GM19395 (cell line): ENCODE results near the gene PGAM5.

Experiments
- ATAC-seq: cut with Tn5 transposase; IDR thresholded peaks from one replicate; pipeline ENCODE4 v1.9.1; 2021; ENCODE audit warnings: mild to moderate bottlenecking, moderate library complexity; ENCODE audit not compliant: unreplicated experiment

Gene PGAM5

DNA sequence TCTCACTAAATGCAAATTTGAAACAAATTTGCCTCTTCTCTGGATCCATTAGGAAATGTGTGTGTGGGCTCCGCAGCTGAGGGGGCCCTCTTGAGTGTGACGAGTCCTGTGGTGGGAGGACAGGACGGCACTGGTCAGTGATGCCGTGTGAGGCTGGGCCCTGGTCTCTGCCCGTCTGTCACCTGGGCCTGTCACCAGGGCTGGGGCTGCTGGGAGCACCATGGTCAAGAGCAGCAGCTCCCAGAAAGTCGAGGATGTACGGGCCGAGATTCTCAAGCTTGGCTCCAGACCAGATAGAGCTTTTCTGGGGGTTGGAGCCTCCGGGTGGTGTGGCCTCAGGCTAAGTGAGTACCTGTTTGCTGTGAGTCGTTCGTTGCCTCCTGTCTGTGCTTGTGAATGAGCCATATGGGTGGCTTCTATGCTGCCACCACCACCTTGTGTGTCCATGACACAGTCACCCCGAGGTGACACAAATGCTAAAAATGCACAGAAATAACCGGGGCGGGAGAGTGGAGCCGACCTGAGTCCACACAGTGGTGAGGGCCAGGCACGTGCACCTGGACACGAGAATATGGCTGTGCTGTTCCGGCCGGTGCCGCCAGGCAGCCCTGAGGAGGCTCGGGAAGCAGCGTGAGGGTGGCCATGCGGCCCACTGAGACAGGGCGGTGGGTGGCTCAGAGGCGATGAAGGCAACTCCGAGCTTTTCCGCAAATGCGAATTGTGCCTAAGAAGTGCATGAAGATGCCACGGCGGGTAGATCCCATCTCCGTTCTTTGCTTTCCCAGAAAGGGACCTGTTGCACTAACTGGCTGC lies 8.7 kb downstream of the PGAM5 start:
- ATAC-seq, result no peak

DNA sequence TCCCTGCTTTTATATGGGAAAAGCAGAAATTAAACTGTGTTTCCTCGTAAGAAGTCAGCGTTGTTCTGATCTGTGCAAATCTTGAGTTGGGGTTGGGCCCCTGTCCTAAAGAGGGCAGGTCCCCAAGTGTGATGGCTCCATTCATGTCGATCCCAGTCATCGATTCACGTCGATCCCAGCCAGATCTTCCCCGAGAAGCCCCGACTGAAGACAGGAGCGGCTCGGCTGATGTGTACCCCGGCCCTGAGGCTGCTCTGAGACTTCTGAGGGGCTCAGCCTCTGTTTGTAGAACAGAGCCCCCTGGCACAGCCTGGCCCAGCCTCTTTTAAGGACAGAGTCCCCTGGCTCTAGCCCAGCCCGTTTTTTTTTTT lies 9.3 kb downstream of the PGAM5 start:
- no peak for ATAC-seq

- no peak for ATAC-seq
Measured at GRCh38 chr12:132720606-132721345, 10.1 kb downstream of the PGAM5 start.

GRCh38 chr12:132723015-132723763 lies 12.5 kb downstream of the PGAM5 start:
- no peak for ATAC-seq

DNA sequence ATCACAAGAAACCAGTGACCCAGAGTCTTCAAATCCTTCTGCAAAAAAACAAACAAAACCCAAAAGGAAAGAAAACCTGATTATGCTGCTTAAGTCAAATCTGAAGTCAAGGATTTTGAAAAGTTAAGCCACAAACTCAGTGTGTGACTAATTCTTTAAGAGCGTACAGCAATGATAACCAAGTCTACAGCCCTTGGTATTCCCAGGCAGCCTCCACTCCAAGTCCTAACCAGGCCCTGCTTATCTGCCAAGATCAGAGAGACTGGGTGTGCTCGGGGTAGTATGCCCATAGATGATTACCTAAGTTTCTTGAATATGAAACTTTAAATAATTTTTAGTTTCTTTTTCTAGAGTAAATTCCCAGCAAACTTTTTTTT lies 13.1 kb downstream of the PGAM5 start:
- no peak for ATAC-seq

DNA sequence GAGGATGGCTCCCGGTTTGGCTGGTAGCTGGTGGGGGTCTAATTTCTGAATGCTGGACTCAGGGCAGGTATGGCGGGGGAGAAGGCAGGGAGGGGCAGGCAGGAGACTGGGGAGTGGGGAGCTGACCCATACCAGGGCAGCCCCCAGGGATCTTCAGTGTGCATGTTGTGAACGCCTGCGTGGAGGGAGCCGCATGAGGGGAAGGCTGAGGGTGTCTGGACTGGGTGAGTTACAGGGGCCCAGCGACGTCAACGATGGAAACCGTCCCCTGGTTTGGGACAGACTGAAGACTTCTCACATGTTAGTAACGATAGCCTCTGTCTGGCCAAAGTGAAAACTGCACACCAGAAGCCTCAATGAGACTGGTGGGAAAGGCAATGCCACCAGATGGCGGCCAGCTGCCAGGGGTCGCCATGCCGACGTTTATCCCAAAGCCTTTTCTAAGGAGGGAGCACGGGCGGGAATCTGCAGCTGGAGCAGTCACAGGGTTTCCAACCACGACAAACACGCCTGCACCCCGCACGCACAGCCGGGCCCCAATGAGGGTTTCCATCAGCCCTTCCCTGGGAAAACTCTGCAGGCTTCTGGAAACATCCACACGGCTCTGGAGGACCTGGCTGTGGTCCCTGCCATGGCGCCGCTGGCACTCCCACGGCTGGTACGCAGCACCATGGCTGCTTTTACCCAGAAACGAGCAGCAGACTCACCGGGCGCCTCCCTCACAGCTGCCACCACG lies 14.0 kb downstream of the PGAM5 start:
- ATAC-seq, result no peak

GRCh38 chr12:132726386-132726785 lies 15.7 kb downstream of the PGAM5 start:
- no peak for ATAC-seq

GRCh38 chr12:132727091-132727794 lies 16.6 kb downstream of the PGAM5 start:
- no peak for ATAC-seq

DNA sequence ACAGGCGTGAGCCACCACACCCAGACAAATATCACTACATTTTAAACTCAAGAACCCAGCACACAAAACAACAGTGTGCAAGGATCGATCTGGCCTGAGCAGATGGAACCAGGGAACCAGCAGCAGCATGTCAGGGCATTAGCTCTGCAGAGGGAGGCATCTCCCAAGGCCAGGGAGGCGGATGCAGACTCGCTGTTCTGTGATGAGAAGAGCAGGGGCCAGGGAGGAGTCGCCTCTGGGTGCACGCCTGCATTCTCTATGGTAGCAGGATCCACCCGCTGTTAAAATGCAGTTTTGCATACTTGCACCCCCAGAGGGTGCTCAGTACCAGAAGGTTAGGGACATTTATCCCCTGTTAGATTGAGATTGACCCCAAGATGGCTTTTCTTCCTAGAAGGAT lies 17.9 kb downstream of the PGAM5 start:
- ATAC-seq, result no peak

GRCh38 chr12:132729541-132730320 lies 19.1 kb downstream of the PGAM5 start:
- no peak for ATAC-seq

GRCh38 chr12:132730353-132730752 lies 19.7 kb downstream of the PGAM5 start:
- ATAC-seq, result no peak

GRCh38 chr12:132731574-132731973 lies 20.9 kb downstream of the PGAM5 start:
- no peak for ATAC-seq

- ATAC-seq, result no peak
Measured at GRCh38 chr12:132734206-132734605, 23.6 kb downstream of the PGAM5 start.

GRCh38 chr12:132735496-132735895 lies 24.9 kb downstream of the PGAM5 start:
- ATAC-seq, result no peak

GRCh38 chr12:132736378-132736777 lies 25.7 kb downstream of the PGAM5 start:
- ATAC-seq, result no peak

GRCh38 chr12:132736913-132737312 lies 26.3 kb downstream of the PGAM5 start:
- ATAC-seq, result no peak

- ATAC-seq, result no peak
Measured at GRCh38 chr12:132739600-132740312, 29.1 kb downstream of the PGAM5 start.

DNA sequence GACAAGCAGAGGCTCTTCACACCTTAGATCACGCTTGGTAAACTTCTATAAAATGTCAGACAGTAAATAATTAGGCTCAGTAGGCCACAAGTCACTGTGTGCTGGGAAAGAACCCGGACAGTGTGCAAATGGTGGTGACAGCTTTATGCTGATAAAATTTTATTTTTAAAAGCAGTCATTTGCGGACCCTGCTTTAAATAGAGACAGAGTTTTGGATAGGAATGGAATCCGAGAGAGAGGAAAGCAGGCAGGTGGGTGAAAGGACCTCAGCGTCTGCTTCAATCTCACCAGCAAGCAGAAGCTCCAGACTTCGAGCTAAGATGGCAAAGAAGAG lies 29.6 kb downstream of the PGAM5 start:
- no peak for ATAC-seq

DNA sequence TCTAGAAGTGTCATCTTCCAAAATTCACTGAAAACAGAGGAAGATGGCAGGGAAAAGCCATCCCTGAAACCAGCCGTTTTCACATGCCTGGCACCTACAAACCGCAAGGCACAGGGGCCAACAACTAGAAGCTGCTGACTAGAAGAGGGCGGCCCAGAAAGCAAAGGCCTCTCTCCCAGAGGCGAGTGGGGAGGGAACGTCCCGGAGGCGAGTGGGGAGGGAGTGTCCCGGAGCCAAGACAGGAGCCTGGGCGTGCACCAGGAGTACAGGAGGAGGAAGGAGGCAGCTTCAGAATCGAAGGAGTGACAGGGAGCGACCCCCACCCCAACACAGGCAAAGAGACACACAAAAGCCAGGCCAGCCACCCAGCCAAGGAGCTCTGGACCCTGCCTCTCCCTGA lies 30.0 kb downstream of the PGAM5 start:
- no peak for ATAC-seq
